HepG2 (cell line): Measurements from ENCODE around the gene EIF4EBP3. TPM values are rescaled to one million over a fixed set of nuclear protein-coding genes. Genes with fewer than 3 reads are reported as not detected.

Experiments
- ATRX ChIP-seq: sonication (generic); formaldehyde crosslinking; IDR thresholded peaks from 2 replicates; pipeline ENCODE4 v1.4.0; 2020; ENCODE audit warnings: missing genetic modification reagents, borderline replicate concordance
- FOXA3 ChIP-seq: IDR thresholded peaks from 2 replicates; pipeline ENCODE4 v1.6.1; 2016; ENCODE audit warnings: missing genetic modification reagents, missing compliant biosample characterization
- FOXK1 ChIP-seq: sonication (generic); formaldehyde crosslinking; IDR thresholded peaks from 2 replicates; pipeline ENCODE4 v1.4.0; 2020; ENCODE audit warnings: low read depth, missing genetic modification reagents, borderline replicate concordance
- HIVEP1 ChIP-seq: sonication (generic); formaldehyde crosslinking; IDR thresholded peaks from 2 replicates; pipeline ENCODE4 v1.4.0; 2020; ENCODE audit warnings: mild to moderate bottlenecking, missing genetic modification reagents
- HNRNPLL ChIP-seq: fragments of 200-400 bp; formaldehyde crosslinking; IDR thresholded peaks from 2 replicates; pipeline ENCODE4 v1.6.1; 2017; ENCODE audit warnings: mild to moderate bottlenecking, low read depth, low read length; ENCODE audit not compliant: poor library complexity, severe bottlenecking
- KLF6 ChIP-seq: IDR thresholded peaks from 2 replicates; pipeline ENCODE4 v1.8.0; 2016; ENCODE audit warnings: missing biosample characterization, missing genetic modification reagents
- NFIB ChIP-seq: sonication (generic); formaldehyde crosslinking; IDR thresholded peaks from 2 replicates; pipeline ENCODE4 v1.9.0; 2021; ENCODE audit warnings: missing genetic modification reagents, mild to moderate bottlenecking, borderline replicate concordance
- RARA ChIP-seq: IDR thresholded peaks from 2 replicates; pipeline ENCODE4 v1.6.1; 2016; ENCODE audit warnings: missing genetic modification reagents, missing compliant biosample characterization
- RNF2 ChIP-seq: fragments of 450-650 bp; conservative IDR thresholded peaks from 2 replicates; pipeline ENCODE4 v1.6.1; 2016; ENCODE audit warnings: low read depth
- RXRB ChIP-seq: IDR thresholded peaks from 2 replicates; pipeline ENCODE4 v1.6.1; 2016; ENCODE audit warnings: borderline replicate concordance, missing genetic modification reagents, missing compliant biosample characterization
- SMYD3 ChIP-seq: sonication (generic); formaldehyde crosslinking; IDR thresholded peaks from 2 replicates; pipeline ENCODE4 v1.8.1; 2023; ENCODE audit warnings: mild to moderate bottlenecking, missing genetic modification reagents
- SRF ChIP-seq: IDR thresholded peaks from 2 replicates; pipeline ENCODE4 v1.6.1; 2011; ENCODE audit warnings: mild to moderate bottlenecking, low read depth, low read length, moderate library complexity
- ZNF224 ChIP-seq: sonication (generic); formaldehyde crosslinking; IDR thresholded peaks from 2 replicates; pipeline ENCODE4 v1.5.0; 2020; ENCODE audit warnings: mild to moderate bottlenecking, missing genetic modification reagents
- ZNF331 ChIP-seq: sonication (generic); formaldehyde crosslinking; IDR thresholded peaks from 2 replicates; pipeline ENCODE4 v1.4.0; 2020; ENCODE audit warnings: missing genetic modification reagents
- ZNF432 ChIP-seq: sonication (generic); formaldehyde crosslinking; IDR thresholded peaks from 2 replicates; pipeline ENCODE4 v1.5.0; 2020; ENCODE audit warnings: missing genetic modification reagents, mild to moderate bottlenecking, borderline replicate concordance
- ZNF557 ChIP-seq: sonication (generic); formaldehyde crosslinking; IDR thresholded peaks from 2 replicates; pipeline ENCODE4 v1.4.0; 2020; ENCODE audit warnings: missing genetic modification reagents
- polyA plus RNA-seq, 8 experiments: library from polyadenylated mRNA; depleted of rRNA in 3 of 8; stranded (reverse) in 7 of 8; unstranded in 1 of 8; fragments of >200 nt; fragmentation: Illumina TruSeq in 4 of 8; extraction: Trizol in 4 of 8; gene quantifications; 2 replicates each; pipeline versions ENCODE4 v1.2.1 to v1.2.3, GENCODE V29; 2011 to 2016; ENCODE audit warnings: low read depth in 4 of 8, missing spikeins in 1 of 8, mixed read lengths in 1 of 8; ENCODE audit not compliant: insufficient read depth in 1 of 8
- total RNA-seq, 5 experiments: library from RNA; depleted of rRNA; stranded (reverse); fragments of >200 nt; fragmentation: Illumina TruSeq; extraction: Trizol; gene quantifications; 2 replicates each; pipeline ENCODE4 v1.2.3, GENCODE V29; 2016; ENCODE audit warnings: low read depth in 1 of 5
- TF ChIP-seq, protein P1 (sequence below): IDR thresholded peaks from 2 replicates; pipeline ENCODE4 v1.6.1; 2018; ENCODE audit warnings: missing genetic modification reagents
- TF ChIP-seq, protein P2 (sequence below): sonication (generic); formaldehyde crosslinking; IDR thresholded peaks from 2 replicates; pipeline ENCODE4 v1.8.1; 2023; ENCODE audit warnings: missing genetic modification reagents, inconsistent platforms, borderline replicate concordance
- TF ChIP-seq, protein P3 (sequence below): sonication (generic); formaldehyde crosslinking; IDR thresholded peaks from 2 replicates; pipeline ENCODE4 v1.5.0; 2020; ENCODE audit warnings: missing genetic modification reagents
- TF ChIP-seq, protein P4 (sequence below): sonication (generic); formaldehyde crosslinking; IDR thresholded peaks from 2 replicates; pipeline ENCODE4 v1.9.0; 2022; ENCODE audit warnings: missing genetic modification reagents, mild to moderate bottlenecking, borderline replicate concordance
- TF ChIP-seq, protein P5 (sequence below): sonication (generic); formaldehyde crosslinking; IDR thresholded peaks from 2 replicates; pipeline ENCODE4 v1.8.0; 2022; ENCODE audit warnings: missing genetic modification reagents, mild to moderate bottlenecking, inconsistent platforms, borderline replicate concordance

Gene EIF4EBP3
- total and polyA plus RNA-seq, 2 of the 13 experiments (the other 11 are each of a cell fraction or from before 2014, with no cell fraction given) = 0.61 to 1.7 TPM

DNA sequence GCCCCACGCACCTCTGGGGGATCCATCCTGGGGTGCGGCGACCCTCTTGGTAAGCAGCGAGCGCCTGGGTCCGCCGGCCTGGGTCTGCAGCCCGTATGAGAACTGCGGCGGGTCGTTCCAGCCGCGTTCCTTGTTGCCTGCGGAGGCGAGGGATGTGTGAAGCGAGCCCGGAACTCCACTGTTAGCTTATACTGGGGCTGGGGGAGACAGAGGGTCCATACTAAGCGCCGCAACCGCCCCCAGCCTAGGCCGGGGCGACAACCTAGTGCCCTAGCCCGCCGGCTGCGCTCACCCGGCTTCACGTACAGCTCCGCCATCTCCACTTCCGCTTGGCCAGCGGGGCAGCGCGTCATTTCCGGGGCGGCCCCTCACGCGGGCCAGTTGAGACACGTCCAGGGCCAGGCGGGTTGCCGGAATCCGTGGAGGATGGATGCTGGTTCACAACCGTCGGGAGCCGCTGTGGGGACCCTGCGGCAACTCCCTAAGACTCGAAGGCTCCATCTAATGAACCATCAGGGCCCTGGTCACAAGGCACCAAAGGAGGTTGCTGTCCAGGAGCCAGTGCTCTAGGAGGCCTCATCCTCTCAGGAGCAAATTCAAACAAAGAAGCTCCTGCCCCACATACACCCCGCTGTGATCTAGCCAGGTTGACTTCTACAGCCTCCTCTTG lies 9.8 kb downstream of the EIF4EBP3 start, which contains the start of gene SRA1 (continued):
- TF ChIP-seq ZNF331 (no peak; the same call in 1 of the 2 replicates), FOXK1 (CRISPR knock-in tag) (peak; percentile 70), HIVEP1 (peak; percentile 49; the same call in 1 of the 2 replicates), HNRNPLL (peak; percentile 75), SMYD3 (no peak), SRF (no peak), ATRX (CRISPR knock-in tag) (no peak), NFIB (CRISPR knock-in tag) (no peak), RARA (CRISPR knock-in tag) (peak; percentile 31; the same call in 1 of the 2 replicates), RXRB (peak; percentile 66; the same call in 1 of the 2 replicates), ZNF557 (CRISPR knock-in tag) (0 out of 2 replicates have a peak, but pooled peaks have one; percentile 25), ZNF224 (peak; percentile 31; the same call in 1 of the 2 replicates), KLF6 (CRISPR knock-in tag) (peak; percentile 59; the same call in 1 of the 2 replicates), ZNF432 (CRISPR knock-in tag) (no peak), FOXA3 (CRISPR knock-in tag) (0 out of 2 replicates have a peak, but pooled peaks have one; percentile 33), RNF2 (no peak)
- TF ChIP-seq, protein P1, sequence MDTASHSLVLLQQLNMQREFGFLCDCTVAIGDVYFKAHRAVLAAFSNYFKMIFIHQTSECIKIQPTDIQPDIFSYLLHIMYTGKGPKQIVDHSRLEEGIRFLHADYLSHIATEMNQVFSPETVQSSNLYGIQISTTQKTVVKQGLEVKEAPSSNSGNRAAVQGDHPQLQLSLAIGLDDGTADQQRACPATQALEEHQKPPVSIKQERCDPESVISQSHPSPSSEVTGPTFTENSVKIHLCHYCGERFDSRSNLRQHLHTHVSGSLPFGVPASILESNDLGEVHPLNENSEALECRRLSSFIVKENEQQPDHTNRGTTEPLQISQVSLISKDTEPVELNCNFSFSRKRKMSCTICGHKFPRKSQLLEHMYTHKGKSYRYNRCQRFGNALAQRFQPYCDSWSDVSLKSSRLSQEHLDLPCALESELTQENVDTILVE (CRISPR knock-in tag) = peak; percentile 69
- TF ChIP-seq, protein P2, sequence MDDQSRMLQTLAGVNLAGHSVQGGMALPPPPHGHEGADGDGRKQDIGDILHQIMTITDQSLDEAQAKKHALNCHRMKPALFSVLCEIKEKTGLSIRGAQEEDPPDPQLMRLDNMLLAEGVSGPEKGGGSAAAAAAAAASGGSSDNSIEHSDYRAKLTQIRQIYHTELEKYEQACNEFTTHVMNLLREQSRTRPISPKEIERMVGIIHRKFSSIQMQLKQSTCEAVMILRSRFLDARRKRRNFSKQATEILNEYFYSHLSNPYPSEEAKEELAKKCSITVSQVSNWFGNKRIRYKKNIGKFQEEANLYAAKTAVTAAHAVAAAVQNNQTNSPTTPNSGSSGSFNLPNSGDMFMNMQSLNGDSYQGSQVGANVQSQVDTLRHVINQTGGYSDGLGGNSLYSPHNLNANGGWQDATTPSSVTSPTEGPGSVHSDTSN (CRISPR knock-in tag) = no peak; the same call in 1 of the 2 replicates
- TF ChIP-seq, protein P3, sequence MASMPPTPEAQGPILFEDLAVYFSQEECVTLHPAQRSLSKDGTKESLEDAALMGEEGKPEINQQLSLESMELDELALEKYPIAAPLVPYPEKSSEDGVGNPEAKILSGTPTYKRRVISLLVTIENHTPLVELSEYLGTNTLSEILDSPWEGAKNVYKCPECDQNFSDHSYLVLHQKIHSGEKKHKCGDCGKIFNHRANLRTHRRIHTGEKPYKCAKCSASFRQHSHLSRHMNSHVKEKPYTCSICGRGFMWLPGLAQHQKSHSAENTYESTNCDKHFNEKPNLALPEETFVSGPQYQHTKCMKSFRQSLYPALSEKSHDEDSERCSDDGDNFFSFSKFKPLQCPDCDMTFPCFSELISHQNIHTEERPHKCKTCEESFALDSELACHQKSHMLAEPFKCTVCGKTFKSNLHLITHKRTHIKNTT = no peak
- TF ChIP-seq, protein P4, sequence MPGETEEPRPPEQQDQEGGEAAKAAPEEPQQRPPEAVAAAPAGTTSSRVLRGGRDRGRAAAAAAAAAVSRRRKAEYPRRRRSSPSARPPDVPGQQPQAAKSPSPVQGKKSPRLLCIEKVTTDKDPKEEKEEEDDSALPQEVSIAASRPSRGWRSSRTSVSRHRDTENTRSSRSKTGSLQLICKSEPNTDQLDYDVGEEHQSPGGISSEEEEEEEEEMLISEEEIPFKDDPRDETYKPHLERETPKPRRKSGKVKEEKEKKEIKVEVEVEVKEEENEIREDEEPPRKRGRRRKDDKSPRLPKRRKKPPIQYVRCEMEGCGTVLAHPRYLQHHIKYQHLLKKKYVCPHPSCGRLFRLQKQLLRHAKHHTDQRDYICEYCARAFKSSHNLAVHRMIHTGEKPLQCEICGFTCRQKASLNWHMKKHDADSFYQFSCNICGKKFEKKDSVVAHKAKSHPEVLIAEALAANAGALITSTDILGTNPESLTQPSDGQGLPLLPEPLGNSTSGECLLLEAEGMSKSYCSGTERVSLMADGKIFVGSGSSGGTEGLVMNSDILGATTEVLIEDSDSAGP (CRISPR knock-in tag) = peak; percentile 86
- TF ChIP-seq, protein P5, sequence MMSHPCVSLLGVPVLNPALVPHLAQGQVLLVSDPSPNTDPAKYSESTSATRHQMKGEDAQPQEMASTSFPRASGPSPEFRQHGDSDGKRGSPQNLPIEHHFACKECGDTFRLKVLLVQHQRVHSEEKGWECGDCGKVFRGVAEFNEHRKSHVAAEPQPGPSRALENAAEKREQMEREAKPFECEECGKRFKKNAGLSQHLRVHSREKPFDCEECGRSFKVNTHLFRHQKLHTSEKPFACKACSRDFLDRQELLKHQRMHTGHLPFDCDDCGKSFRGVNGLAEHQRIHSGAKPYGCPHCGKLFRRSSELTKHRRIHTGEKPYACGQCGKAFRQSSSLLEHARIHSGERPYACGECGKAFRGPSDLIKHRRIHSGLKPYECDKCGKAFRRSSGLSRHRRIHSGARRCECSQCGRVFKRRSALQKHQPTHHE (CRISPR knock-in tag) = peak; percentile 43; the same call in 1 of the 2 replicates
